Ectodermal cell (in vitro differentiated cells): ENCODE results near the gene ST6GALNAC4.

Experiments used
- H3K27ac ChIP-seq: 2 replicates; pipeline ENCODE4 v1.7.0; 2013; ENCODE audit warnings: mild to moderate bottlenecking, low read depth, low read length; ENCODE audit not compliant: insufficient read depth, poor library complexity, severe bottlenecking
- H3K27me3 ChIP-seq: 2 replicates; pipeline ENCODE4 v1.7.0; 2013; ENCODE audit warnings: mild to moderate bottlenecking, low read length; ENCODE audit not compliant: insufficient read depth, control insufficient read depth, poor library complexity, severe bottlenecking
- H3K36me3 ChIP-seq: one replicate; pipeline ENCODE4 v1.7.0; 2013; ENCODE audit warnings: low read length; ENCODE audit not compliant: control insufficient read depth, insufficient read depth
- H3K4me1 ChIP-seq: one replicate; pipeline ENCODE4 v1.7.0; 2013; ENCODE audit warnings: low read length; ENCODE audit not compliant: control insufficient read depth, insufficient read depth
- H3K4me3 ChIP-seq: 2 replicates; pipeline ENCODE4 v1.7.0; 2013; ENCODE audit warnings: low read depth, low read length, control low read depth; ENCODE audit not compliant: insufficient read depth
- H3K9me3 ChIP-seq: 2 replicates; pipeline ENCODE4 v1.7.0; 2013; ENCODE audit warnings: mild to moderate bottlenecking, low read length, moderate library complexity; ENCODE audit not compliant: control insufficient read depth
- WGBS, 2 experiments: methylation state at CpG; one replicate each; pipeline ENCODE4 v1.1.7; 2013; ENCODE audit warnings: missing lambda C conversion rate in 2 of 2; 5-methylcytosine and 5-hydroxymethylcytosine counted together

Gene ST6GALNAC4

GRCh38 chr9:127930231-127931091, 13.6 kb upstream of the ST6GALNAC4 start, which contains the start of gene PIP5KL1:
Gene PIP5KL1 (minus strand): TSS chr9:127930777. CDS start chr9:127930752, 25 bp downstream.
- Histone ChIP-seq H3K9me3 (no peaks in the 10 kb centered on the region), H3K4me1 (peaks cover 15% of the 10 kb centered on the region), H3K36me3 (no peaks in the 10 kb centered on the region), H3K27me3 (peaks cover 54% of the 10 kb centered on the region), H3K27ac (no peak within 1 kb of the TSS), H3K4me3 (peak within 1 kb of the TSS; percentile 48)
- 2% methylated on average over 70 of the region's 70 CpGs for WGBS, 2 experiments

- Histone ChIP-seq H3K27ac (no peak overlapping the region), H3K4me3 (no peak overlapping the region), H3K36me3 (no peaks in the 10 kb centered on the region), H3K27me3 (peaks cover 62% of the 10 kb centered on the region), H3K4me1 (peaks cover 15% of the 10 kb centered on the region), H3K9me3 (no peaks in the 10 kb centered on the region)
- 81 to 85% methylated on average over 10 of the region's 10 CpGs for WGBS, 2 experiments
Observed at GRCh38 chr9:127929625-127929979, 12.8 kb upstream of the ST6GALNAC4 start.

GRCh38 chr9:127928676-127929624, 12.1 kb upstream of the ST6GALNAC4 start:
- no peak overlapping the region for H3K27ac ChIP-seq
- 83% methylated on average over 11 of the region's 11 CpGs for WGBS, 2 experiments
- no peak overlapping the region for H3K4me3 ChIP-seq
- H3K4me1 ChIP-seq = peaks cover 15% of the 10 kb centered on the region
- peaks cover 65% of the 10 kb centered on the region for H3K27me3 ChIP-seq
- H3K9me3 ChIP-seq = no peaks in the 10 kb centered on the region
- no peaks in the 10 kb centered on the region for H3K36me3 ChIP-seq

GRCh38 chr9:127927988-127928675, 11.3 kb upstream of the ST6GALNAC4 start:
- Histone ChIP-seq H3K9me3 (no peaks in the 10 kb centered on the region), H3K27ac (no peak overlapping the region), H3K27me3 (peaks cover 65% of the 10 kb centered on the region), H3K4me1 (peaks cover 15% of the 10 kb centered on the region), H3K36me3 (no peaks in the 10 kb centered on the region), H3K4me3 (peak overlapping the region; percentile 41)
- WGBS, 2 experiments = 20 to 21% methylated on average over 24 of the region's 24 CpGs

- H3K9me3 ChIP-seq = no peaks in the 10 kb centered on the region
- no peaks in the 10 kb centered on the region for H3K36me3 ChIP-seq
- peaks cover 65% of the 10 kb centered on the region for H3K27me3 ChIP-seq
- H3K4me1 ChIP-seq = peaks cover 15% of the 10 kb centered on the region
- H3K27ac ChIP-seq = no peak overlapping the region
- WGBS, 2 experiments = 0 to 1% methylated on average over 52 to 55 of the region's 56 CpGs
- peak overlapping the region; percentile 41 for H3K4me3 ChIP-seq
Observed at GRCh38 chr9:127927201-127927987, 10.6 kb upstream of the ST6GALNAC4 start.

- 4% methylated on average over 19 of the region's 19 CpGs for WGBS, 2 experiments
- no peaks in the 10 kb centered on the region for H3K9me3 ChIP-seq
- H3K4me1 ChIP-seq = peaks cover 15% of the 10 kb centered on the region
- peaks cover 71% of the 10 kb centered on the region for H3K27me3 ChIP-seq
- H3K4me3 ChIP-seq = peak overlapping the region; percentile 41
- H3K36me3 ChIP-seq = no peaks in the 10 kb centered on the region
- H3K27ac ChIP-seq = no peak overlapping the region
Observed at GRCh38 chr9:127926906-127927200, 10.0 kb upstream of the ST6GALNAC4 start.

- WGBS, 2 experiments = 59 to 65% methylated on average over 14 of the region's 14 CpGs
- H3K4me3 ChIP-seq = peak overlapping the region; percentile 41
- no peak overlapping the region for H3K27ac ChIP-seq
- peaks cover 12% of the 10 kb centered on the region for H3K4me1 ChIP-seq
- H3K36me3 ChIP-seq = no peaks in the 10 kb centered on the region
- peaks cover 73% of the 10 kb centered on the region for H3K27me3 ChIP-seq
- no peaks in the 10 kb centered on the region for H3K9me3 ChIP-seq
Observed at GRCh38 chr9:127925959-127926905, 9.4 kb upstream of the ST6GALNAC4 start.

GRCh38 chr9:127924736-127925444, 8.0 kb upstream of the ST6GALNAC4 start:
- no peak overlapping the region for H3K4me3 ChIP-seq
- no peaks in the 10 kb centered on the region for H3K9me3 ChIP-seq
- H3K27ac ChIP-seq = no peak overlapping the region
- H3K27me3 ChIP-seq = peaks cover 72% of the 10 kb centered on the region
- H3K4me1 ChIP-seq = peaks cover 7% of the 10 kb centered on the region
- WGBS, 2 experiments = 92 to 93% methylated on average over 22 of the region's 22 CpGs
- no peaks in the 10 kb centered on the region for H3K36me3 ChIP-seq
